DOHH2 (cell line): Measurements from ENCODE around the gene GTF3C1.

ENCODE experiments used
- H3F3A ChIP-seq: fragments of 200-600 bp; sonication (generic), shearing (Covaris generic); 2 replicates; pipeline ENCODE4 v1.6.0; 2016; ENCODE audit warnings: antibody characterized with exemption, mild to moderate bottlenecking; ENCODE audit not compliant: control insufficient read depth, insufficient read depth
- H3K27ac ChIP-seq: fragments of 200-600 bp; sonication (generic); 2 replicates; pipeline ENCODE4 v1.5.1; 2014; ENCODE audit warnings: low read depth, mild to moderate bottlenecking, low read length, moderate library complexity
- H3K27me3 ChIP-seq: fragments of 200-600 bp; sonication (generic); 2 replicates; pipeline ENCODE4 v1.6.1; 2014; ENCODE audit warnings: mild to moderate bottlenecking, low read length, mixed read lengths; ENCODE audit not compliant: control insufficient read depth
- H3K36me3 ChIP-seq: fragments of 200-600 bp; sonication (generic); 2 replicates; pipeline ENCODE4 v1.6.1; 2014; ENCODE audit warnings: mild to moderate bottlenecking, low read length, moderate library complexity, mixed read lengths; ENCODE audit not compliant: control insufficient read depth
- H3K4me1 ChIP-seq: fragments of 200-600 bp; sonication (generic); 2 replicates; pipeline ENCODE4 v1.6.1; 2014; ENCODE audit warnings: mild to moderate bottlenecking, low read length, mixed read lengths; ENCODE audit not compliant: control insufficient read depth
- H3K4me2 ChIP-seq: fragments of 200-600 bp; sonication (generic); 2 replicates; pipeline ENCODE4 v1.6.0; 2014; ENCODE audit warnings: mild to moderate bottlenecking, low read length, moderate library complexity
- H3K4me3 ChIP-seq: fragments of 200-600 bp; sonication (generic); 2 replicates; pipeline ENCODE4 v1.5.1; 2014; ENCODE audit warnings: mild to moderate bottlenecking, low read length, mixed read lengths
- H3K79me2 ChIP-seq: fragments of 200-600 bp; sonication (generic); 2 replicates; pipeline ENCODE4 v1.6.1; 2014; ENCODE audit warnings: mild to moderate bottlenecking, low read length, mixed read lengths; ENCODE audit not compliant: control insufficient read depth
- H3K9me2 ChIP-seq: fragments of 200-600 bp; sonication (generic); replicated peaks from 2 replicates; pipeline ENCODE4 v1.6.1; 2014; ENCODE audit warnings: mild to moderate bottlenecking, low read length, mixed read lengths; ENCODE audit not compliant: control insufficient read depth
- H3K9me3 ChIP-seq: fragments of 200-600 bp; sonication (generic); 2 replicates; pipeline ENCODE4 v1.6.1; 2014; ENCODE audit warnings: antibody characterized with exemption, low read length, mixed read lengths; ENCODE audit not compliant: control insufficient read depth, insufficient read depth
- H4K20me1 ChIP-seq: fragments of 200-600 bp; sonication (generic); 2 replicates; pipeline ENCODE4 v1.6.0; 2014; ENCODE audit warnings: low read depth, mild to moderate bottlenecking, antibody characterized with exemption, low read length, moderate library complexity; ENCODE audit not compliant: control insufficient read depth, insufficient read depth
- EZH2phosphoT487 ChIP-seq: fragments of 200-600 bp; sonication (generic); IDR thresholded peaks from 2 replicates; pipeline ENCODE4 v1.6.1; 2017; ENCODE audit warnings: borderline replicate concordance, mild to moderate bottlenecking, antibody characterized with exemption, low read length, moderate library complexity, mixed read lengths
- TF ChIP-seq, protein P1 (sequence below): fragments of 200-600 bp; sonication (generic); IDR thresholded peaks from one replicate; pipeline ENCODE4 v1.5.1; 2014; ENCODE audit warnings: antibody characterized with exemption, mild to moderate bottlenecking, low read depth, low read length; ENCODE audit not compliant: poor library complexity, severe bottlenecking

GTF3C1 gene

DNA sequence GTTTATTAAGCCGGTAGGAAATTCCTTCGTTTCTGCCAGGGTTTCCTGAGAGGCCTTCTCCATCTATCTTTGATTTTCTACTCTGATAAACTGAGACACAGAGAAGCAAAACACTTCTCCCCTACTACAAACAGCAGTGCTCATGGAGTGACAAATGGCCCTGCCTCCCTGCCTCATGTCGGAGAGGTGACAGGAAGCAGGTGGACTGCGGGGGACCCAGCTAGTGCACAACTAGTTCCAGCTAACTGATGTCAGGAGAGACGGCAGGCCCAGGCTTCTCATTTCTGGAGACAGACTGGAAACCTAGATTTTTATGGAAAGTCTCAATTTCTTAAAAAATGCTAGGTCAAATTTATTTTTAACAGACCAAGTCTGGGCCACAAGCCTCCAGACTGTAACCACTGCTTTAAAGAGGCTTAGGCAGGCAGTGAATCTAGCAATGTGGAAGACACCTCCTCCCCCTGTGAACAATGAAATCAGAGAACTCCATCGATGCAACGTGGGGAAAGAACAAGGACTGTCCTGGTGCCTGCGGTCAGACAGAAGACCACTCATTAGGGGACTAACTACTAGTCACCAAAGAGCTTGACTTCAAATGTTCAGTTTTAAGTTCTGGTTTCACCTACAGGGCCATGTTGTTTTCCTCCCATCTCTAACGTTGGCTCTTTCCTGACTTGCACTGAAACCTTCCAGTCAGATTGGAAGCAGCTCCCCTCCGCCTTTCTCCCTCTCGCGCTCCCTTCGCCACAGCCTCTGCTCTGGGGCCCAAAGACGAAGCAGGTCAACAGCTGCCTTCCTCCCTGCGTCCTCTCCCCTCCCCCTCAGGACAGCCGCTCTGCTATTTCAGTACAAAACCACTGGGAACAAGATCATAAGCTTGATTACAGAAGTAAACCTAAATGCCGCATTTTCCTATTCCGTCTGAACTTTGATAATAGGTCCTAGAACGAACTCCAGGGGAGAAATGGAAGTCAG is 17.6 kb downstream of the GTF3C1 start:
- peaks cover 77% of the 10 kb centered on the region for H3K36me3 ChIP-seq
- no peak overlapping the region for H3K27ac ChIP-seq
- no peaks in the 10 kb centered on the region for H3K4me1 ChIP-seq

DNA sequence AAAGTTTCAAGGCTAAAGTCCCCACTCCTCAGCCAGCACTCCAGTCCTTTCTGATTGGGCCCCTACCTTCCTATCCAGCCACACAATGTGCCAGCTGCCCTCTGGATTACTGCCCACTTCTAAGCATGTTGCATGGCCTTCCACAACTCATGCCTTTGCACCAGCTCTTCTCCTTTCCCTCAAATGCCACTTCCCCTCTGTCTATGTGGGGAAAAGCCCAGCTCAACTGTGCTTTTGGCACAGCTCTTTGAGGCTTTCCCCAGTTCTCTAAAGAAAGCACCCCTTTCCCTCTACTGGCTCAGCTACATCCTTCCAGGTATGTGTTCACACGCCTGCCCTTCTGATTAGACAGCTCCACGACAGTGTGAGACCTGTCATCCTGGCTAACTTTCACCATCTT is 18.5 kb downstream of the GTF3C1 start:
- Histone ChIP-seq H3K27ac (no peak overlapping the region), H3K4me3 (no peak overlapping the region), H3K9me3 (no peaks in the 10 kb centered on the region), H4K20me1 (no peaks in the 10 kb centered on the region), H3K79me2 (no peaks in the 10 kb centered on the region), H3K27me3 (no peaks in the 10 kb centered on the region), H3K9me2 (no peaks in the 10 kb centered on the region), H3K36me3 (peaks cover 78% of the 10 kb centered on the region), H3K4me1 (no peaks in the 10 kb centered on the region), H3K4me2 (no peak overlapping the region), H3F3A (no peaks in the 10 kb centered on the region)
- TF ChIP-seq, protein P1, sequence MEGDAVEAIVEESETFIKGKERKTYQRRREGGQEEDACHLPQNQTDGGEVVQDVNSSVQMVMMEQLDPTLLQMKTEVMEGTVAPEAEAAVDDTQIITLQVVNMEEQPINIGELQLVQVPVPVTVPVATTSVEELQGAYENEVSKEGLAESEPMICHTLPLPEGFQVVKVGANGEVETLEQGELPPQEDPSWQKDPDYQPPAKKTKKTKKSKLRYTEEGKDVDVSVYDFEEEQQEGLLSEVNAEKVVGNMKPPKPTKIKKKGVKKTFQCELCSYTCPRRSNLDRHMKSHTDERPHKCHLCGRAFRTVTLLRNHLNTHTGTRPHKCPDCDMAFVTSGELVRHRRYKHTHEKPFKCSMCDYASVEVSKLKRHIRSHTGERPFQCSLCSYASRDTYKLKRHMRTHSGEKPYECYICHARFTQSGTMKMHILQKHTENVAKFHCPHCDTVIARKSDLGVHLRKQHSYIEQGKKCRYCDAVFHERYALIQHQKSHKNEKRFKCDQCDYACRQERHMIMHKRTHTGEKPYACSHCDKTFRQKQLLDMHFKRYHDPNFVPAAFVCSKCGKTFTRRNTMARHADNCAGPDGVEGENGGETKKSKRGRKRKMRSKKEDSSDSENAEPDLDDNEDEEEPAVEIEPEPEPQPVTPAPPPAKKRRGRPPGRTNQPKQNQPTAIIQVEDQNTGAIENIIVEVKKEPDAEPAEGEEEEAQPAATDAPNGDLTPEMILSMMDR: no peak
- no peak for TF ChIP-seq EZH2phosphoT487

More for the DNA sequence above, 17.6 kb downstream of the GTF3C1 start:
- no peaks in the 10 kb centered on the region for H3K27me3 ChIP-seq
- TF ChIP-seq, protein P1: no peak
- no peak for TF ChIP-seq EZH2phosphoT487
- no peaks in the 10 kb centered on the region for H3F3A ChIP-seq
- no peaks in the 10 kb centered on the region for H3K9me3 ChIP-seq
- no peaks in the 10 kb centered on the region for H3K9me2 ChIP-seq
- no peaks in the 10 kb centered on the region for H4K20me1 ChIP-seq
- H3K4me3 ChIP-seq: no peak overlapping the region
- no peak overlapping the region for H3K4me2 ChIP-seq
- no peaks in the 10 kb centered on the region for H3K79me2 ChIP-seq

DNA sequence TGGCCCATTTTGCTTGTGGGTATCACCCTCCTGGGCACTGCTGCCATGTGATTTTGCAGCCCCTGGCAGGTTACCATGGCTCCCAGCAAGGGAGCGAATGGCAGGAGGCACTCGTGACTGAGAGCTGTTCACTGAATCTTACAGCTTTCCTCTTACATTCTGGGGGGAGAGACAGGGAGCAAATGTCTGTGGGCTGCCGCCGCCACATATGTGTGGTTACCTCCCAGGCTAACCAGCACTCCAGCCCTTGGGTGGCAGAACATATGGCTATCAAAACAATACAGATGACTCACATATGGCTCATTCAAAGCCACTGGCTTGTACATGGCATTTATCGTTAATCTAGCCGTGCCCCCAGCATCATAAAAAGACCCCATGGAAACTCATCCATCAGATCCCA is 19.8 kb downstream of the GTF3C1 start:
- H3F3A ChIP-seq: no peaks in the 10 kb centered on the region
- no peaks in the 10 kb centered on the region for H4K20me1 ChIP-seq
- H3K9me3 ChIP-seq: no peaks in the 10 kb centered on the region
- H3K27me3 ChIP-seq: no peaks in the 10 kb centered on the region
- no peaks in the 10 kb centered on the region for H3K79me2 ChIP-seq
- no peak overlapping the region for H3K4me2 ChIP-seq
- H3K9me2 ChIP-seq: no peaks in the 10 kb centered on the region
- no peaks in the 10 kb centered on the region for H3K4me1 ChIP-seq
- peaks cover 73% of the 10 kb centered on the region for H3K36me3 ChIP-seq
- TF ChIP-seq, protein P1: no peak
- no peak for TF ChIP-seq EZH2phosphoT487
- H3K27ac ChIP-seq: no peak overlapping the region
- H3K4me3 ChIP-seq: no peak overlapping the region
